Right atrium auricular region (tissue), 2 donors: ENCODE measurements around the gene UGT1A8. TPM values are rescaled to one million over a fixed set of nuclear protein-coding genes. Genes with fewer than 3 reads are reported as not detected.
"Not testable (repeated sequence)": the region's sequence is repeated elsewhere in the genome, so short reads cannot be mapped to it uniquely, and the experiment has no call there.

Source experiments
- DNase-seq: peaks from one replicate; pipeline ENCODE4 v3.0.0-alpha.2; 2019; ENCODE audit warnings: low spot score
- H3K27ac ChIP-seq, 2 donors: fragments of 200-600 bp; sonication (generic); 1 replicate in 1 of 2; 2 replicates in 1 of 2; pipeline ENCODE4 v1.5.1; 2016 to 2019
- H3K27me3 ChIP-seq, 2 donors: fragments of 200-600 bp; sonication (generic); one replicate each; pipeline versions ENCODE4 v1.5.1 to v1.6.0; 2017 to 2019
- H3K36me3 ChIP-seq: fragments of 200-600 bp; sonication (generic); one replicate; pipeline ENCODE4 v1.5.1; 2016
- H3K4me1 ChIP-seq, 2 donors: fragments of 200-600 bp; sonication (generic); one replicate each; pipeline versions ENCODE4 v1.5.1 to v1.6.0; 2017 to 2019
- H3K4me3 ChIP-seq, 2 donors: fragments of 200-600 bp; sonication (generic); 1 replicate in 1 of 2; 2 replicates in 1 of 2; pipeline ENCODE4 v1.5.1; 2017 to 2019; ENCODE audit warnings: mild to moderate bottlenecking in 1 of 2, moderate library complexity in 1 of 2
- H3K9me3 ChIP-seq, 2 donors: fragments of 200-600 bp; sonication (generic); one replicate each; pipeline ENCODE4 v1.5.1; 2019
- total RNA-seq, 2 donors: library from RNA; depleted of rRNA; stranded (reverse); fragments of >200 nt; gene quantifications; one replicate each; pipeline ENCODE4 v1.1.0, GENCODE V29; 2016
- TF ChIP-seq, protein P1 (sequence below), 2 donors: fragments of 200-600 bp; sonication (generic); IDR thresholded peaks; one replicate each; pipeline ENCODE4 v1.5.1; 2019; ENCODE audit warnings: antibody characterized with exemption in 2 of 2

The UGT1A8 gene
- total RNA-seq, 2 donors from 2014 or later: not detected

- H3K36me3 ChIP-seq: no peaks in the 10 kb centered on the region
- no peaks in the 10 kb centered on the region for H3K9me3 ChIP-seq
- no peak for DNase-seq
- H3K4me1 ChIP-seq: no peaks in the 10 kb centered on the region
- H3K27ac ChIP-seq: no peak overlapping the region
- no peaks in the 10 kb centered on the region for H3K27me3 ChIP-seq
- no peak overlapping the region for H3K4me3 ChIP-seq
- TF ChIP-seq, protein P1, sequence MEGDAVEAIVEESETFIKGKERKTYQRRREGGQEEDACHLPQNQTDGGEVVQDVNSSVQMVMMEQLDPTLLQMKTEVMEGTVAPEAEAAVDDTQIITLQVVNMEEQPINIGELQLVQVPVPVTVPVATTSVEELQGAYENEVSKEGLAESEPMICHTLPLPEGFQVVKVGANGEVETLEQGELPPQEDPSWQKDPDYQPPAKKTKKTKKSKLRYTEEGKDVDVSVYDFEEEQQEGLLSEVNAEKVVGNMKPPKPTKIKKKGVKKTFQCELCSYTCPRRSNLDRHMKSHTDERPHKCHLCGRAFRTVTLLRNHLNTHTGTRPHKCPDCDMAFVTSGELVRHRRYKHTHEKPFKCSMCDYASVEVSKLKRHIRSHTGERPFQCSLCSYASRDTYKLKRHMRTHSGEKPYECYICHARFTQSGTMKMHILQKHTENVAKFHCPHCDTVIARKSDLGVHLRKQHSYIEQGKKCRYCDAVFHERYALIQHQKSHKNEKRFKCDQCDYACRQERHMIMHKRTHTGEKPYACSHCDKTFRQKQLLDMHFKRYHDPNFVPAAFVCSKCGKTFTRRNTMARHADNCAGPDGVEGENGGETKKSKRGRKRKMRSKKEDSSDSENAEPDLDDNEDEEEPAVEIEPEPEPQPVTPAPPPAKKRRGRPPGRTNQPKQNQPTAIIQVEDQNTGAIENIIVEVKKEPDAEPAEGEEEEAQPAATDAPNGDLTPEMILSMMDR (IDR thresholded peaks at IDR 0.05): no peak
Measured at GRCh38 chr2:233588400-233588799, 29.0 kb upstream of the UGT1A8 start.

GRCh38 chr2:233592706-233593105, 24.7 kb upstream of the UGT1A8 start:
- H3K27ac ChIP-seq, H3K27me3 ChIP-seq, H3K36me3 ChIP-seq, H3K4me1 ChIP-seq, H3K4me3 ChIP-seq, DNase-seq, H3K9me3 ChIP-seq: not testable (repeated sequence)

- H3K36me3 ChIP-seq: no peaks in the 10 kb centered on the region
- TF ChIP-seq, protein P1 (IDR thresholded peaks at IDR 0.05): no peak
- no peaks in the 10 kb centered on the region for H3K9me3 ChIP-seq
- DNase-seq: no peak
- H3K27me3 ChIP-seq: no peaks in the 10 kb centered on the region
- H3K27ac ChIP-seq: no peak overlapping the region
- no peaks in the 10 kb centered on the region for H3K4me1 ChIP-seq
- no peak overlapping the region for H3K4me3 ChIP-seq
Measured at GRCh38 chr2:233593201-233593600, 24.2 kb upstream of the UGT1A8 start.

GRCh38 chr2:233597522-233597921, 19.9 kb upstream of the UGT1A8 start:
- H3K27ac ChIP-seq: no peak overlapping the region
- no peaks in the 10 kb centered on the region for H3K27me3 ChIP-seq
- H3K4me3 ChIP-seq: no peak overlapping the region
- no peak for DNase-seq
- TF ChIP-seq, protein P1 (IDR thresholded peaks at IDR 0.05): no peak
- H3K9me3 ChIP-seq: no peaks in the 10 kb centered on the region
- H3K36me3 ChIP-seq: no peaks in the 10 kb centered on the region
- H3K4me1 ChIP-seq: no peaks in the 10 kb centered on the region

DNA sequence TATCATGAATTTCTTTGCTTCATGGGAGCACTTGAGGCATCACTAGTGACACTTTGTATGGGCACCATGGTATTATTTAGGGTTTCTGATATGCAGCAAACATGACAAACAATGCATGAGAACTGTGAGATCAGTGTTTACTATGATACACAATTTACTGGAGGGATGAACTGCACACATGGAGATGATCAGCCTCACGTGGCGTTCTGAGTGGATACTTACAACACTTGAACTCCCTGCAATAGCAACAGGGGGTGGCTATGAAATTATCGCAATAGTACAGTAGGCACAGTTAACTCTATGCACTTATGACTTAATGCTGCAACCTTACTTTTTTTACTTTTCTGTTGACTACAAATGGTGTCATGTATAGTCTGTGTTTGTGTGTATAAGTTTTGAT, 18.5 kb upstream of the UGT1A8 start:
- H3K27ac ChIP-seq: no peak overlapping the region
- H3K36me3 ChIP-seq: no peaks in the 10 kb centered on the region
- H3K9me3 ChIP-seq: no peaks in the 10 kb centered on the region
- no peaks in the 10 kb centered on the region for H3K4me1 ChIP-seq
- no peaks in the 10 kb centered on the region for H3K27me3 ChIP-seq
- TF ChIP-seq, protein P1 (IDR thresholded peaks at IDR 0.05): no peak
- no peak overlapping the region for H3K4me3 ChIP-seq
- DNase-seq: no peak

GRCh38 chr2:233600386-233600785, 17.0 kb upstream of the UGT1A8 start:
- no peak for DNase-seq
- Histone ChIP-seq H3K9me3 (no peaks in the 10 kb centered on the region), H3K4me3 (no peak overlapping the region), H3K27me3 (no peaks in the 10 kb centered on the region), H3K27ac (no peak overlapping the region), H3K36me3 (no peaks in the 10 kb centered on the region), H3K4me1 (no peaks in the 10 kb centered on the region)
- TF ChIP-seq, protein P1 (IDR thresholded peaks at IDR 0.05): no peak
